ENCODE measurements around the gene NEK5. TPM values are rescaled to one million over a fixed set of nuclear protein-coding genes. Genes with fewer than 3 reads are reported as not detected.

Gene NEK5
- total and polyA plus RNA-seq, 2 experiments from 2014 or later: 0.73 to 1.3 TPM

DNA sequence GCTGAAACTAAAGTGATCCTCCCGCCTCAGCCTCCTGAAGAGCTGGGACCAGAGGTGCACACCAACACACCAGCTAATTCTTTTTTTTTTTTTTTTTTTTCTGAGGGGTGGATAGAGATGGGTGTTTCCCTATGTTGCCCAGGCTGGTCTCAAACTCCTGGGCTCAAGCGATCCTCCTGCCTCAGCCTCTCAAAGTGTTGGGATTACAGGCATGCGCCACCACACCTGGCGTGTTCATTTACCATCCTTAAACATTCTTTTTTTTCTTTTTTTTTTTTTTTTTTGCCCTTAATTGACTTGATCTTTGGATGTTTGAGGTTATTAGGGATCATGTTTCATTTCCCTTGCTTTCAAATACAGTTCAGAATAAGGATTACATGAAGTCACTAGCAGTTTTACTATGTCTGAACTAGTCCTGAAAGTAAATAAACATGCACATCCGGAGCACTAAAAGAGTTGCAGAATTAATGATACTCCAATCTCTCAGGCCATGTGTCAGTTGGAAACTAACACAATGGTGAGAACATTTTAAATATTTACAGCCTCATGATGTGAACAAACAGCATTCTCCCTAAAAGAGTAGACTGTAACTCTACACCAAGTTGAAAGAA is 94.2 kb downstream of the NEK5 start (continued):
- TF ChIP-seq, protein P1, sequence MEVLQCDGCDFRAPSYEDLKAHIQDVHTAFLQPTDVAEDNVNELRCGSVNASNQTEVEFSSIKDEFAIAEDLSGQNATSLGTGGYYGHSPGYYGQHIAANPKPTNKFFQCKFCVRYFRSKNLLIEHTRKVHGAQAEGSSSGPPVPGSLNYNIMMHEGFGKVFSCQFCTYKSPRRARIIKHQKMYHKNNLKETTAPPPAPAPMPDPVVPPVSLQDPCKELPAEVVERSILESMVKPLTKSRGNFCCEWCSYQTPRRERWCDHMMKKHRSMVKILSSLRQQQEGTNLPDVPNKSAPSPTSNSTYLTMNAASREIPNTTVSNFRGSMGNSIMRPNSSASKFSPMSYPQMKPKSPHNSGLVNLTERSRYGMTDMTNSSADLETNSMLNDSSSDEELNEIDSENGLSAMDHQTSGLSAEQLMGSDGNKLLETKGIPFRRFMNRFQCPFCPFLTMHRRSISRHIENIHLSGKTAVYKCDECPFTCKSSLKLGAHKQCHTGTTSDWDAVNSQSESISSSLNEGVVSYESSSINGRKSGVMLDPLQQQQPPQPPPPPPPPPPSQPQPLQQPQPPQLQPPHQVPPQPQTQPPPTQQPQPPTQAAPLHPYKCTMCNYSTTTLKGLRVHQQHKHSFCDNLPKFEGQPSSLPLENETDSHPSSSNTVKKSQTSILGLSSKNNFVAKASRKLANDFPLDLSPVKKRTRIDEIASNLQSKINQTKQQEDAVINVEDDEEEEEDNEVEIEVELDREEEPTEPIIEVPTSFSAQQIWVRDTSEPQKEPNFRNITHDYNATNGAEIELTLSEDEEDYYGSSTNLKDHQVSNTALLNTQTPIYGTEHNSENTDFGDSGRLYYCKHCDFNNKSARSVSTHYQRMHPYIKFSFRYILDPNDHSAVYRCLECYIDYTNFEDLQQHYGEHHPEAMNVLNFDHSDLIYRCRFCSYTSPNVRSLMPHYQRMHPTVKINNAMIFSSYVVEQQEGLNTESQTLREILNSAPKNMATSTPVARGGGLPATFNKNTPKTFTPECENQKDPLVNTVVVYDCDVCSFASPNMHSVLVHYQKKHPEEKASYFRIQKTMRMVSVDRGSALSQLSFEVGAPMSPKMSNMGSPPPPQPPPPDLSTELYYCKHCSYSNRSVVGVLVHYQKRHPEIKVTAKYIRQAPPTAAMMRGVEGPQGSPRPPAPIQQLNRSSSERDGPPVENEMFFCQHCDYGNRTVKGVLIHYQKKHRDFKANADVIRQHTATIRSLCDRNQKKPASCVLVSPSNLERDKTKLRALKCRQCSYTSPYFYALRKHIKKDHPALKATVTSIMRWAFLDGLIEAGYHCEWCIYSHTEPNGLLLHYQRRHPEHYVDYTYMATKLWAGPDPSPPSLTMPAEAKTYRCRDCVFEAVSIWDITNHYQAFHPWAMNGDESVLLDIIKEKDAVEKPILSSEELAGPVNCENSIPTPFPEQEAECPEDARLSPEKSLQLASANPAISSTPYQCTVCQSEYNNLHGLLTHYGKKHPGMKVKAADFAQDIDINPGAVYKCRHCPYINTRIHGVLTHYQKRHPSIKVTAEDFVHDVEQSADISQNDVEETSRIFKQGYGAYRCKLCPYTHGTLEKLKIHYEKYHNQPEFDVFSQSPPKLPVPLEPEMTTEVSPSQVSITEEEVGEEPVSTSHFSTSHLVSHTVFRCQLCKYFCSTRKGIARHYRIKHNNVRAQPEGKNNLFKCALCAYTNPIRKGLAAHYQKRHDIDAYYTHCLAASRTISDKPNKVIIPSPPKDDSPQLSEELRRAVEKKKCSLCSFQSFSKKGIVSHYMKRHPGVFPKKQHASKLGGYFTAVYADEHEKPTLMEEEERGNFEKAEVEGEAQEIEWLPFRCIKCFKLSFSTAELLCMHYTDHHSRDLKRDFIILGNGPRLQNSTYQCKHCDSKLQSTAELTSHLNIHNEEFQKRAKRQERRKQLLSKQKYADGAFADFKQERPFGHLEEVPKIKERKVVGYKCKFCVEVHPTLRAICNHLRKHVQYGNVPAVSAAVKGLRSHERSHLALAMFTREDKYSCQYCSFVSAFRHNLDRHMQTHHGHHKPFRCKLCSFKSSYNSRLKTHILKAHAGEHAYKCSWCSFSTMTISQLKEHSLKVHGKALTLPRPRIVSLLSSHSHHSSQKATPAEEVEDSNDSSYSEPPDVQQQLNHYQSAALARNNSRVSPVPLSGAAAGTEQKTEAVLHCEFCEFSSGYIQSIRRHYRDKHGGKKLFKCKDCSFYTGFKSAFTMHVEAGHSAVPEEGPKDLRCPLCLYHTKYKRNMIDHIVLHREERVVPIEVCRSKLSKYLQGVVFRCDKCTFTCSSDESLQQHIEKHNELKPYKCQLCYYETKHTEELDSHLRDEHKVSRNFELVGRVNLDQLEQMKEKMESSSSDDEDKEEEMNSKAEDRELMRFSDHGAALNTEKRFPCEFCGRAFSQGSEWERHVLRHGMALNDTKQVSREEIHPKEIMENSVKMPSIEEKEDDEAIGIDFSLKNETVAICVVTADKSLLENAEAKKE (CRISPR knock-in tag; IDR thresholded peaks at IDR 0.05): no peak
- TF ChIP-seq ZNF114 (CRISPR knock-in tag; IDR thresholded peaks at IDR 0.05) (no peak), ZNF331 (CRISPR knock-in tag; IDR thresholded peaks at IDR 0.05; ENCODE audit: low read depth) (no peak), ETS1 (IDR thresholded peaks at IDR 0.05) (no peak), EZH2phosphoT487 (IDR thresholded peaks at IDR 0.05; ENCODE audit: unreplicated experiment) (no peak), STAT1 (IDR thresholded peaks at IDR 0.05; ENCODE audit: unreplicated experiment) (no peak), EZH2 (IDR thresholded peaks at IDR 0.05; ENCODE audit: low read depth, unreplicated experiment) (no peak)
- TF ChIP-seq, protein P2, sequence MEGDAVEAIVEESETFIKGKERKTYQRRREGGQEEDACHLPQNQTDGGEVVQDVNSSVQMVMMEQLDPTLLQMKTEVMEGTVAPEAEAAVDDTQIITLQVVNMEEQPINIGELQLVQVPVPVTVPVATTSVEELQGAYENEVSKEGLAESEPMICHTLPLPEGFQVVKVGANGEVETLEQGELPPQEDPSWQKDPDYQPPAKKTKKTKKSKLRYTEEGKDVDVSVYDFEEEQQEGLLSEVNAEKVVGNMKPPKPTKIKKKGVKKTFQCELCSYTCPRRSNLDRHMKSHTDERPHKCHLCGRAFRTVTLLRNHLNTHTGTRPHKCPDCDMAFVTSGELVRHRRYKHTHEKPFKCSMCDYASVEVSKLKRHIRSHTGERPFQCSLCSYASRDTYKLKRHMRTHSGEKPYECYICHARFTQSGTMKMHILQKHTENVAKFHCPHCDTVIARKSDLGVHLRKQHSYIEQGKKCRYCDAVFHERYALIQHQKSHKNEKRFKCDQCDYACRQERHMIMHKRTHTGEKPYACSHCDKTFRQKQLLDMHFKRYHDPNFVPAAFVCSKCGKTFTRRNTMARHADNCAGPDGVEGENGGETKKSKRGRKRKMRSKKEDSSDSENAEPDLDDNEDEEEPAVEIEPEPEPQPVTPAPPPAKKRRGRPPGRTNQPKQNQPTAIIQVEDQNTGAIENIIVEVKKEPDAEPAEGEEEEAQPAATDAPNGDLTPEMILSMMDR (conservative IDR thresholded peaks at IDR 0.05; ENCODE audit: low read depth in 2 of 2): no peak
- TF ChIP-seq, protein P3, sequence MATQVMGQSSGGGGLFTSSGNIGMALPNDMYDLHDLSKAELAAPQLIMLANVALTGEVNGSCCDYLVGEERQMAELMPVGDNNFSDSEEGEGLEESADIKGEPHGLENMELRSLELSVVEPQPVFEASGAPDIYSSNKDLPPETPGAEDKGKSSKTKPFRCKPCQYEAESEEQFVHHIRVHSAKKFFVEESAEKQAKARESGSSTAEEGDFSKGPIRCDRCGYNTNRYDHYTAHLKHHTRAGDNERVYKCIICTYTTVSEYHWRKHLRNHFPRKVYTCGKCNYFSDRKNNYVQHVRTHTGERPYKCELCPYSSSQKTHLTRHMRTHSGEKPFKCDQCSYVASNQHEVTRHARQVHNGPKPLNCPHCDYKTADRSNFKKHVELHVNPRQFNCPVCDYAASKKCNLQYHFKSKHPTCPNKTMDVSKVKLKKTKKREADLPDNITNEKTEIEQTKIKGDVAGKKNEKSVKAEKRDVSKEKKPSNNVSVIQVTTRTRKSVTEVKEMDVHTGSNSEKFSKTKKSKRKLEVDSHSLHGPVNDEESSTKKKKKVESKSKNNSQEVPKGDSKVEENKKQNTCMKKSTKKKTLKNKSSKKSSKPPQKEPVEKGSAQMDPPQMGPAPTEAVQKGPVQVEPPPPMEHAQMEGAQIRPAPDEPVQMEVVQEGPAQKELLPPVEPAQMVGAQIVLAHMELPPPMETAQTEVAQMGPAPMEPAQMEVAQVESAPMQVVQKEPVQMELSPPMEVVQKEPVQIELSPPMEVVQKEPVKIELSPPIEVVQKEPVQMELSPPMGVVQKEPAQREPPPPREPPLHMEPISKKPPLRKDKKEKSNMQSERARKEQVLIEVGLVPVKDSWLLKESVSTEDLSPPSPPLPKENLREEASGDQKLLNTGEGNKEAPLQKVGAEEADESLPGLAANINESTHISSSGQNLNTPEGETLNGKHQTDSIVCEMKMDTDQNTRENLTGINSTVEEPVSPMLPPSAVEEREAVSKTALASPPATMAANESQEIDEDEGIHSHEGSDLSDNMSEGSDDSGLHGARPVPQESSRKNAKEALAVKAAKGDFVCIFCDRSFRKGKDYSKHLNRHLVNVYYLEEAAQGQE (IDR thresholded peaks at IDR 0.05; ENCODE audit: unreplicated experiment): no peak

All from GM23338 (cell line).